ENCODE measurements around the gene ZCCHC12. TPM values are rescaled to one million over a fixed set of nuclear protein-coding genes. Genes with fewer than 3 reads are reported as not detected.
A peak's percentile ranks its signal among the peaks of the same experiment; 100 is the strongest.

ZCCHC12 gene
- total and polyA plus RNA-seq, 12 donors, result 0.01 to 0.17 TPM; not detected in 10

- intact Hi-C loops (cut with DNase I), result loop anchor here in 1 of 10 donors (5.0 kb wide), 1 partner anchor 140 kb away; no protein-coding TSS in a partner anchor
- TF ChIP-seq CTCF (IDR thresholded peaks at IDR 0.05), result no peak
- 13 to 30% methylated on average over 1 of the region's 1 CpG for WGBS, 2 donors
- H3K4me3 ChIP-seq, result no peak overlapping the region
- H3K27me3 ChIP-seq, result peaks cover 0 to 5% (median 0%) of the 10 kb centered on the region in 7 donors
- H3K4me1 ChIP-seq, result no peaks in the 10 kb centered on the region
- no peaks in the 10 kb centered on the region for H3K36me3 ChIP-seq
- ATAC-seq (peak in 1 of 8 donors; percentile 25), DNase-seq (no peak)
- no peak overlapping the region for H3K27ac ChIP-seq
- no peaks in the 10 kb centered on the region for H3K9me3 ChIP-seq
Measured at GRCh38 chrX:118862091-118862490, 38.5 kb downstream of the ZCCHC12 start.

- intact Hi-C loops (cut with DNase I), result loop anchor here in 1 of 10 donors (5.0 kb wide), 1 partner anchor 139 kb away; no protein-coding TSS in a partner anchor
- Histone ChIP-seq H3K4me1 (no peaks in the 10 kb centered on the region), H3K27ac (no peak overlapping the region), H3K36me3 (no peaks in the 10 kb centered on the region), H3K4me3 (no peak overlapping the region), H3K27me3 (peaks cover 0 to 5% (median 0%) of the 10 kb centered on the region in 7 donors), H3K9me3 (no peaks in the 10 kb centered on the region)
- 42 to 44% methylated on average over 4 of the region's 4 CpGs for WGBS, 2 donors
- no peak for DNase-seq
- no peak for TF ChIP-seq CTCF (IDR thresholded peaks at IDR 0.05)
- ATAC-seq, result no peak
Measured at GRCh38 chrX:118862979-118863378, 39.4 kb downstream of the ZCCHC12 start.

- intact Hi-C loops (cut with DNase I), result loop anchor here in 1 of 10 donors (5.0 kb wide), 1 partner anchor 138 kb away; no protein-coding TSS in a partner anchor
- WGBS, 2 donors, result 74 to 95% methylated on average over 3 of the region's 3 CpGs
- Histone ChIP-seq H3K27me3 (peaks cover 0 to 5% (median 0%) of the 10 kb centered on the region in 7 donors), H3K4me3 (no peak overlapping the region), H3K9me3 (no peaks in the 10 kb centered on the region), H3K36me3 (no peaks in the 10 kb centered on the region), H3K27ac (no peak overlapping the region), H3K4me1 (no peaks in the 10 kb centered on the region)
- DNase-seq, result no peak
- TF ChIP-seq CTCF (IDR thresholded peaks at IDR 0.05), result no peak
- no peak for ATAC-seq
Measured at GRCh38 chrX:118864063-118864635, 40.5 kb downstream of the ZCCHC12 start.

- H3K4me1 ChIP-seq, result no peaks in the 10 kb centered on the region
- H3K9me3 ChIP-seq, result no peaks in the 10 kb centered on the region
- TF ChIP-seq CTCF (IDR thresholded peaks at IDR 0.05), result no peak
- peaks cover 0 to 5% (median 0%) of the 10 kb centered on the region in 7 donors for H3K27me3 ChIP-seq
- no peaks in the 10 kb centered on the region for H3K36me3 ChIP-seq
- no peak for DNase-seq
- no peak overlapping the region for H3K27ac ChIP-seq
- ATAC-seq, result no peak
- 67 to 82% methylated on average over 1 of the region's 1 CpG for WGBS, 2 donors
- intact Hi-C loops (cut with DNase I), result no loop called here
- H3K4me3 ChIP-seq, result no peak overlapping the region
Measured at GRCh38 chrX:118865231-118865630, 41.6 kb downstream of the ZCCHC12 start.
